ENCODE results near the gene ZSWIM7.
A peak's percentile ranks its signal among the peaks of the same experiment; 100 is the strongest.

ZSWIM7 gene

DNA sequence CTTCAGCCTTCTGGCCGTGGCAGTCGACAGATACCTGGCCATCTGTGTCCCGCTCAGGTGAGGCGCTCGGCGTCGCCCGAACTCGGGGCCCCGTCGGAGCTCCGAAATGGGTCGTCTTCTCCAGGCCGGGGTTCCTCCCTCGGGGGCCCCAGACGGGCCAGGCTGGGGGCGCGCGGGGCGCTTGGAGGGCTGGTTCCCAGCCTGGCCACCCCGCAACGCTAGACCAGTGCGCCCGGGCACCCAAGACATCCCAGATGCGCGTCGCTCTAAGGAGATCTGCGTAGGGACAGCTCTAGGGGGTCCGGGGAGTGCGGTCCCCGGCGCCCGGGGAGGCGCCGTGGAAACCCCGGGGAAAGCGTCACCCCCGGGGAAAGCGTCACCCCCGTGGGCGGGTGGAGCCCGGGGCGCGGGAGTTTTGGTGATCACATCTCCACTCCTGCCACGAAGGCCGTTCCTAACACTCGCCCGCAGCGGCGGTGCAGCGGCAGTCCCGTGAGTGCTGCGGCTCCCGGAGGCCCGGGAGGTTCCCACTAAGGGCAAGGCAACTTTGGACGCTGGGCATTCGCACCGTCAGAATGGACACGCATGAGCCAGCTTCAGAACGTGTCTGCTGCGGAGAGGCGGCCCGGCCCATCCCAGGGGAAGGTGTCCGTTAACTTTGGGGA lies 53.8 kb downstream of the ZSWIM7 start:
- Histone ChIP-seq H3K27me3 (ENCODE audit: control insufficient read depth, low read length) (peaks cover 21% of the 10 kb centered on the region), H3K79me2 (ENCODE audit: control insufficient read depth, low read length) (no peaks in the 10 kb centered on the region), H3K9me3 (ENCODE audit: control insufficient read depth, insufficient read depth, low read length) (no peaks in the 10 kb centered on the region), H3K27ac (ENCODE audit: low read depth, low read length) (no peak overlapping the region), H3K9me2 (replicated peaks; ENCODE audit: control insufficient read depth, low read length) (no peaks in the 10 kb centered on the region), H3K4me3 (ENCODE audit: low read length) (no peak overlapping the region), H3K4me1 (ENCODE audit: control insufficient read depth, low read length) (peaks cover 9% of the 10 kb centered on the region), H3K36me3 (ENCODE audit: control insufficient read depth, low read length) (no peaks in the 10 kb centered on the region), H4K20me1 (ENCODE audit: control insufficient read depth, insufficient read depth, low read depth, low read length) (no peaks in the 10 kb centered on the region), H3F3A (ENCODE audit: control insufficient read depth, insufficient read depth) (no peaks in the 10 kb centered on the region), H3K4me2 (ENCODE audit: low read length) (peak overlapping the region; percentile 62)
- TF ChIP-seq, protein P1, sequence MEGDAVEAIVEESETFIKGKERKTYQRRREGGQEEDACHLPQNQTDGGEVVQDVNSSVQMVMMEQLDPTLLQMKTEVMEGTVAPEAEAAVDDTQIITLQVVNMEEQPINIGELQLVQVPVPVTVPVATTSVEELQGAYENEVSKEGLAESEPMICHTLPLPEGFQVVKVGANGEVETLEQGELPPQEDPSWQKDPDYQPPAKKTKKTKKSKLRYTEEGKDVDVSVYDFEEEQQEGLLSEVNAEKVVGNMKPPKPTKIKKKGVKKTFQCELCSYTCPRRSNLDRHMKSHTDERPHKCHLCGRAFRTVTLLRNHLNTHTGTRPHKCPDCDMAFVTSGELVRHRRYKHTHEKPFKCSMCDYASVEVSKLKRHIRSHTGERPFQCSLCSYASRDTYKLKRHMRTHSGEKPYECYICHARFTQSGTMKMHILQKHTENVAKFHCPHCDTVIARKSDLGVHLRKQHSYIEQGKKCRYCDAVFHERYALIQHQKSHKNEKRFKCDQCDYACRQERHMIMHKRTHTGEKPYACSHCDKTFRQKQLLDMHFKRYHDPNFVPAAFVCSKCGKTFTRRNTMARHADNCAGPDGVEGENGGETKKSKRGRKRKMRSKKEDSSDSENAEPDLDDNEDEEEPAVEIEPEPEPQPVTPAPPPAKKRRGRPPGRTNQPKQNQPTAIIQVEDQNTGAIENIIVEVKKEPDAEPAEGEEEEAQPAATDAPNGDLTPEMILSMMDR (IDR thresholded peaks at IDR 0.05; ENCODE audit: low read depth, low read length, poor library complexity, severe bottlenecking) = no peak
- no peak for TF ChIP-seq EZH2phosphoT487 (IDR thresholded peaks at IDR 0.05; ENCODE audit: borderline replicate concordance, low read length)

DNA sequence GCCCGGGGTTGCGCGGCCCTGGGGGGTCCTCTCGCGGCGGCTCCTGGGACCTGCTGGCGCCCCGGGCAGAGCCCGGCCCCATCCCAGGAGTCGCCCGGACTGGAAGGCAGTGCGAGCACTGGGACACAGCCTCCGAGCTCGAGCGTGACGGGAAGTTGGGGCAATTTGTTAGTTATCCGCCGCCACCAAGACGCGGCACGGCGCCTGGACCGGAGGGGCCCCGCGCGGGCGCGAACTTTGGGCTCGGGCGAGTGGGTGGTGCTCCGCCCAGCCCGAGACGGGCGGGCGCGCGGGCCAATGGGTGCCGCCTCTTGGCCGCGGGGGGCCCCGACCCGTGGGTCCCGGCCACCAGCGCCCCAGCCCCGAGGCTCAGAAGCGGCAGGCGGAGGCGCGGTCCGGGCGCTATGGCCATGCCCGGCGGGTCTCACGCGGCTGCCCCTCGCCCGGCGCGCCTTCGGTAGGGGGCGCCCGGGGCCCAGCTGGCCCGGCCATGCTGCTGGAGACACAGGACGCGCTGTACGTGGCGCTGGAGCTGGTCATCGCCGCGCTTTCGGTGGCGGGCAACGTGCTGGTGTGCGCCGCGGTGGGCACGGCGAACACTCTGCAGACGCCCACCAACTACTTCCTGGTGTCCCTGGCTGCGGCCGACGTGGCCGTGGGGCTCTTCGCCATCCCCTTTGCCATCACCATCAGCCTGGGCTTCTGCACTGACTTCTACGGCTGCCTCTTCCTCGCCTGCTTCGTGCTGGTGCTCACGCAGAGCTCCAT lies 54.6 kb downstream of the ZSWIM7 start, which contains the start of gene ADORA2B:
ADORA2B (plus strand) TSS at position 372 of the 768 bp plus-strand sequence; CDS start at position 491, 119 bp downstream.
- Histone ChIP-seq H3K79me2 (ENCODE audit: control insufficient read depth, low read length) (no peaks in the 10 kb centered on the region), H3F3A (ENCODE audit: control insufficient read depth, insufficient read depth) (no peaks in the 10 kb centered on the region), H3K27ac (ENCODE audit: low read depth, low read length) (no peak within 1 kb of the TSS), H3K27me3 (ENCODE audit: control insufficient read depth, low read length) (peaks cover 21% of the 10 kb centered on the region), H3K4me2 (ENCODE audit: low read length) (peak within 1 kb of the TSS; percentile 62), H3K36me3 (ENCODE audit: control insufficient read depth, low read length) (no peaks in the 10 kb centered on the region), H4K20me1 (ENCODE audit: control insufficient read depth, insufficient read depth, low read depth, low read length) (no peaks in the 10 kb centered on the region), H3K4me3 (ENCODE audit: low read length) (peak within 1 kb of the TSS; percentile 50), H3K4me1 (ENCODE audit: control insufficient read depth, low read length) (peaks cover 9% of the 10 kb centered on the region), H3K9me3 (ENCODE audit: control insufficient read depth, insufficient read depth, low read length) (no peaks in the 10 kb centered on the region), H3K9me2 (replicated peaks; ENCODE audit: control insufficient read depth, low read length) (no peaks in the 10 kb centered on the region)
- TF ChIP-seq, protein P1 (IDR thresholded peaks at IDR 0.05; ENCODE audit: low read depth, low read length, poor library complexity, severe bottlenecking) = peak; percentile 46
- TF ChIP-seq EZH2phosphoT487 (IDR thresholded peaks at IDR 0.05; ENCODE audit: borderline replicate concordance, low read length) = no peak

DNA sequence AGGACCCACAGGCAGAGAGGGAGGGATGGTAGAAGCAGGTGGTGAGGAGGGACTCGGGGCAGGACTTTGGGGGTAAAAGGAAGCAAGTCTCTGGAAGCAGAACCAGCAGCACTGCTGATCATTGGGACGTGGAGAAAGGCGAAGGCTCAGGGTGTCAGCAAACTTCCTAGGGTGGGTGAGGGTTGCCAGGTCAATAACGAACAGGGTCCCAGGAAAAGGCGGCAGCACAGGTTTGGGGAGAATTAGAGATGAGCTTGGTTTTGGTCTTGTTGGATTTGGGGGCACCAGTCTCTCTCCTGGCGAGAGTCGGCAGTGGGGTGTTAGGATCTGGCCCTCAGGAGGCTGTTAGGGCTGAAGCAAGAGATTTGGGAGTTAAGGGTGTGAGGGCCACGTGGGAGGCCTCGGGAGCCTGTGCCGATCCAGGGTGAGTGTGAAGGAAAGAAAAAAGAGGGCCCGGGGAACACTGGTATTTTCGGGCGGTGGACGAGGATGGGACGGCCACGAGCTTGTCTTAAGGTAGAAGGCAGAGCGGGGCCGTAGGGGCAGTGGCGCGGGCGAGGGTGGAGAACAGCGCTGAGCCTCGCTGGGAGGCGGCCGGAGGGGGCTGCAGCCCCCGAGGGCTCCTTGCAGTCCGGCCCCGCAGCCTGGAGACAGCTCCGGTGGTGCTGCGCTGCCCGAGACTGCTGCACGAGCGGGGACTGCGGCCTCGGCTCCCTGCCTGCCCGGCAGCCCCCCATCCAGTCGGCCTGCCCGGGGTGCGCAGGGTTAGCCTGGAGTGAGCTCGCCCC lies 55.3 kb downstream of the ZSWIM7 start:
- Histone ChIP-seq H3K36me3 (ENCODE audit: control insufficient read depth, low read length) (no peaks in the 10 kb centered on the region), H3K4me1 (ENCODE audit: control insufficient read depth, low read length) (peaks cover 9% of the 10 kb centered on the region), H3K4me3 (ENCODE audit: low read length) (peak overlapping the region; percentile 50), H3K4me2 (ENCODE audit: low read length) (peak overlapping the region; percentile 62), H4K20me1 (ENCODE audit: control insufficient read depth, insufficient read depth, low read depth, low read length) (no peaks in the 10 kb centered on the region), H3K27me3 (ENCODE audit: control insufficient read depth, low read length) (peaks cover 21% of the 10 kb centered on the region), H3K9me3 (ENCODE audit: control insufficient read depth, insufficient read depth, low read length) (no peaks in the 10 kb centered on the region), H3K9me2 (replicated peaks; ENCODE audit: control insufficient read depth, low read length) (no peaks in the 10 kb centered on the region), H3K27ac (ENCODE audit: low read depth, low read length) (no peak overlapping the region), H3K79me2 (ENCODE audit: control insufficient read depth, low read length) (no peaks in the 10 kb centered on the region), H3F3A (ENCODE audit: control insufficient read depth, insufficient read depth) (no peaks in the 10 kb centered on the region)
- TF ChIP-seq, protein P1 (IDR thresholded peaks at IDR 0.05; ENCODE audit: low read depth, low read length, poor library complexity, severe bottlenecking) = no peak
- no peak for TF ChIP-seq EZH2phosphoT487 (IDR thresholded peaks at IDR 0.05; ENCODE audit: borderline replicate concordance, low read length)

Measured in DOHH2 (cell line).